ENCODE results near the gene CELF4. TPM values are rescaled to one million over a fixed set of nuclear protein-coding genes. Genes with fewer than 3 reads are reported as not detected.

The CELF4 gene
- total and polyA plus RNA-seq, 2 of the 4 experiments (the other 2 are of a cell fraction) = not detected

GRCh38 chr18:37493352-37493935 is 72.2 kb downstream of the CELF4 start:
- TF ChIP-seq MXI1 (IDR thresholded peaks at IDR 0.05; ENCODE audit: borderline replicate concordance, low read depth, low read length) = no peak
- no peak for TF ChIP-seq FOS (IDR thresholded peaks at IDR 0.05; ENCODE audit: low read depth, low read length)
- TF ChIP-seq RFX5 (IDR thresholded peaks at IDR 0.05; ENCODE audit: low read depth, low read length) = no peak
- no peak for TF ChIP-seq NFE2L2 (IDR thresholded peaks at IDR 0.05; ENCODE audit: low read depth, low read length)
- TF ChIP-seq CTCF (conservative IDR thresholded peaks at IDR 0.05; ENCODE audit: low read depth, low read length) = no peak
- TF ChIP-seq, protein P1, sequence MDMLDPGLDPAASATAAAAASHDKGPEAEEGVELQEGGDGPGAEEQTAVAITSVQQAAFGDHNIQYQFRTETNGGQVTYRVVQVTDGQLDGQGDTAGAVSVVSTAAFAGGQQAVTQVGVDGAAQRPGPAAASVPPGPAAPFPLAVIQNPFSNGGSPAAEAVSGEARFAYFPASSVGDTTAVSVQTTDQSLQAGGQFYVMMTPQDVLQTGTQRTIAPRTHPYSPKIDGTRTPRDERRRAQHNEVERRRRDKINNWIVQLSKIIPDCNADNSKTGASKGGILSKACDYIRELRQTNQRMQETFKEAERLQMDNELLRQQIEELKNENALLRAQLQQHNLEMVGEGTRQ (IDR thresholded peaks at IDR 0.05; ENCODE audit: low read depth, low read length) = no peak
- TF ChIP-seq SMC3 (IDR thresholded peaks at IDR 0.05; ENCODE audit: low read depth, low read length) = no peak
- no peak overlapping the region for H2AFZ ChIP-seq (replicated peaks; ENCODE audit: low read length, poor library complexity)
- no peak overlapping the region for H3K23ac ChIP-seq (ENCODE audit: low read depth, low read length)
- CTCF ChIA-PET = no interaction called here
- no peak overlapping the region for H3K56ac ChIP-seq (ENCODE audit: extremely low read depth, insufficient read depth, low read length)
- H4K20me1 ChIP-seq (ENCODE audit: insufficient read depth, low read length) = no peaks in the 10 kb centered on the region
- no peak overlapping the region for H2BK20ac ChIP-seq (ENCODE audit: low read depth, low read length)
- H2BK120ac ChIP-seq (ENCODE audit: low read depth, low read length) = no peak overlapping the region
- H2AK5ac ChIP-seq (ENCODE audit: low read depth, low read length) = no peak overlapping the region
- DNase-seq = no peak
- BruUV-seq (replicated peaks) = no TSS peak
- no peak overlapping the region for H3K27ac ChIP-seq (ENCODE audit: insufficient read depth, low read length)
- no peaks in the 10 kb centered on the region for H3K36me3 ChIP-seq (ENCODE audit: control insufficient read depth, insufficient read depth, low read length)
- H3K9ac ChIP-seq (ENCODE audit: low read depth, low read length) = no peak overlapping the region
- no peak overlapping the region for H4K8ac ChIP-seq (ENCODE audit: low read depth in 2 of 2, low read length in 2 of 2)
- H4K5ac ChIP-seq (ENCODE audit: low read depth, low read length) = no peak overlapping the region
- peaks cover 6% of the 10 kb centered on the region; the same call in 1 of the 2 replicates for H3K27me3 ChIP-seq (ENCODE audit: control insufficient read depth, insufficient read depth, low read length)
- no peak overlapping the region for H3K18ac ChIP-seq (ENCODE audit: low read depth, low read length)
- no CpG with 5 or more reads among the region's 7 CpGs for WGBS, 2 experiments (ENCODE audit: extremely low coverage in 2 of 2, insufficient read length in 1 of 2)
- H3K9me1 ChIP-seq (ENCODE audit: insufficient read depth, low read length) = no peaks in the 10 kb centered on the region
- no peak overlapping the region for H3K4me2 ChIP-seq (ENCODE audit: low read depth, low read length)
- H3K4me1 ChIP-seq (ENCODE audit: control insufficient read depth, insufficient read depth, low read length) = no peaks in the 10 kb centered on the region
- H2BK5ac ChIP-seq (ENCODE audit: low read depth, low read length, poor library complexity, severe bottlenecking) = no peak overlapping the region
- no peak for ATAC-seq (ENCODE audit: low read depth)
- dilution Hi-C loops (cut with HindIII; ENCODE audit: low sequenced_read_pairs, unreplicated experiment) (no loop called here), intact Hi-C loops (cut with micrococcal nuclease) (no loop called here), in situ Hi-C loops (cut with MboI; ENCODE audit: low sequenced_read_pairs) (loop anchor here (25.0 kb wide), 1 partner anchor 556 kb away; no protein-coding TSS in a partner anchor)
- H4K91ac ChIP-seq (ENCODE audit: insufficient read depth, low read depth, low read length) = no peak overlapping the region
- no peaks in the 10 kb centered on the region for H3K79me1 ChIP-seq (ENCODE audit: low read depth in 1 of 2, low read length in 2 of 2)
- H3K4ac ChIP-seq (ENCODE audit: low read depth, low read length) = no peak overlapping the region
- no peak overlapping the region for H3K4me3 ChIP-seq (ENCODE audit: insufficient read depth, low read depth, low read length)
- H2AK9ac ChIP-seq (replicated peaks; ENCODE audit: low read depth, low read length, poor library complexity) = no peak overlapping the region
- no peak overlapping the region for H2BK15ac ChIP-seq (ENCODE audit: low read depth, low read length)
- no peak overlapping the region for H3K14ac ChIP-seq (replicated peaks; ENCODE audit: low read depth, low read length)
- no peaks in the 10 kb centered on the region for H3K9me3 ChIP-seq (ENCODE audit: control insufficient read depth, insufficient read depth, low read length)
- POLR2A ChIA-PET (ENCODE audit: unreplicated experiment) = no interaction called here
